Stimulated activated CD4-positive, alpha-beta T cell treated with anti-CD3 and anti-CD28 coated beads, TNF-alpha, amount 100 ng/mL, for 1 hour (primary cell): ENCODE results near the gene RIN3.

Experiments
- DNase-seq, 3 donors: peaks; one replicate each; pipeline ENCODE4 v3.0.0-alpha.2; 2020; ENCODE audit warnings: low read depth in 3 of 3, low spot score in 1 of 3

Gene RIN3

GRCh38 chr14:92644970-92645515 is 131.5 kb downstream of the RIN3 start:
- DNase-seq = no peak

GRCh38 chr14:92645841-92646478 is 132.4 kb downstream of the RIN3 start:
- no peak for DNase-seq

- no peak for DNase-seq
These were observed 133.6 kb downstream of the RIN3 start for GRCh38 chr14:92646952-92647796.

GRCh38 chr14:92647797-92648279 is 134.3 kb downstream of the RIN3 start:
- DNase-seq = no peak

- no peak for DNase-seq
These were observed 135.5 kb downstream of the RIN3 start for GRCh38 chr14:92649066-92649465.

- no peak for DNase-seq
These were observed 136.5 kb downstream of the RIN3 start for GRCh38 chr14:92649934-92650545.

- DNase-seq = no peak
These were observed 137.1 kb downstream of the RIN3 start for GRCh38 chr14:92650581-92651105.

- DNase-seq = peak; percentile 48 to 61 (median 58)
These were observed 137.7 kb downstream of the RIN3 start for GRCh38 chr14:92651106-92651757.

- DNase-seq = peak in 1 of 3 donors; percentile 12
These were observed 138.3 kb downstream of the RIN3 start for GRCh38 chr14:92651758-92652406.

- DNase-seq = no peak
These were observed 139.0 kb downstream of the RIN3 start for GRCh38 chr14:92652413-92653151.

GRCh38 chr14:92653162-92653651 is 139.6 kb downstream of the RIN3 start:
- DNase-seq = no peak

- DNase-seq = no peak
These were observed 140.8 kb downstream of the RIN3 start for GRCh38 chr14:92654239-92654901.

GRCh38 chr14:92655419-92656201 is 142.0 kb downstream of the RIN3 start:
- no peak for DNase-seq

- DNase-seq = no peak
These were observed 142.9 kb downstream of the RIN3 start for GRCh38 chr14:92656306-92657081.

GRCh38 chr14:92657457-92658142 is 144.0 kb downstream of the RIN3 start:
- DNase-seq = no peak

GRCh38 chr14:92658160-92658559 is 144.6 kb downstream of the RIN3 start:
- no peak for DNase-seq

GRCh38 chr14:92658684-92659083 is 145.1 kb downstream of the RIN3 start:
- DNase-seq = no peak
